Osteocyte (in vitro differentiated cells): Measurements from ENCODE around the gene APEX2. TPM values are rescaled to one million over a fixed set of nuclear protein-coding genes. Genes with fewer than 3 reads are reported as not detected.

ENCODE experiments used
- DNase-seq: peaks from one replicate; pipeline ENCODE4 v3.0.0; 2021; ENCODE audit warnings: mixed read lengths; ENCODE audit not compliant: unreplicated experiment; ENCODE audit errors: extremely low spot score
- H3K27ac Mint-ChIP-seq: one replicate; pipeline ENCODE4 v1.8.0; 2021; ENCODE audit warnings: mild to moderate bottlenecking, mixed read lengths; ENCODE audit not compliant: unreplicated experiment
- H3K27me3 Mint-ChIP-seq: one replicate; pipeline ENCODE4 v1.8.0; 2021; ENCODE audit warnings: mixed read lengths; ENCODE audit not compliant: unreplicated experiment
- H3K36me3 Mint-ChIP-seq: one replicate; pipeline ENCODE4 v1.8.0; 2021; ENCODE audit warnings: mixed read lengths; ENCODE audit not compliant: unreplicated experiment
- H3K4me1 Mint-ChIP-seq: one replicate; pipeline ENCODE4 v1.8.0; 2021; ENCODE audit warnings: mixed read lengths; ENCODE audit not compliant: unreplicated experiment
- H3K4me3 Mint-ChIP-seq: one replicate; pipeline ENCODE4 v1.8.0; 2021; ENCODE audit warnings: mild to moderate bottlenecking, moderate library complexity, mixed read lengths; ENCODE audit not compliant: unreplicated experiment
- H3K9me3 Mint-ChIP-seq: one replicate; pipeline ENCODE4 v1.8.0; 2021; ENCODE audit warnings: mixed read lengths; ENCODE audit not compliant: unreplicated experiment
- total RNA-seq: library from RNA; stranded (reverse); gene quantifications from 2 replicates; pipeline ENCODE4 v1.2.1, GENCODE V29; 2021
- TF ChIP-seq, protein P1 (sequence below): fragments of 200-600 bp; sonication (generic); IDR thresholded peaks from 2 replicates; pipeline ENCODE4 v1.5.0; 2021; ENCODE audit warnings: antibody characterized with exemption, mild to moderate bottlenecking, moderate library complexity

Gene APEX2
- total RNA-seq, 1 donor from 2014 or later: 13.6 TPM

DNA sequence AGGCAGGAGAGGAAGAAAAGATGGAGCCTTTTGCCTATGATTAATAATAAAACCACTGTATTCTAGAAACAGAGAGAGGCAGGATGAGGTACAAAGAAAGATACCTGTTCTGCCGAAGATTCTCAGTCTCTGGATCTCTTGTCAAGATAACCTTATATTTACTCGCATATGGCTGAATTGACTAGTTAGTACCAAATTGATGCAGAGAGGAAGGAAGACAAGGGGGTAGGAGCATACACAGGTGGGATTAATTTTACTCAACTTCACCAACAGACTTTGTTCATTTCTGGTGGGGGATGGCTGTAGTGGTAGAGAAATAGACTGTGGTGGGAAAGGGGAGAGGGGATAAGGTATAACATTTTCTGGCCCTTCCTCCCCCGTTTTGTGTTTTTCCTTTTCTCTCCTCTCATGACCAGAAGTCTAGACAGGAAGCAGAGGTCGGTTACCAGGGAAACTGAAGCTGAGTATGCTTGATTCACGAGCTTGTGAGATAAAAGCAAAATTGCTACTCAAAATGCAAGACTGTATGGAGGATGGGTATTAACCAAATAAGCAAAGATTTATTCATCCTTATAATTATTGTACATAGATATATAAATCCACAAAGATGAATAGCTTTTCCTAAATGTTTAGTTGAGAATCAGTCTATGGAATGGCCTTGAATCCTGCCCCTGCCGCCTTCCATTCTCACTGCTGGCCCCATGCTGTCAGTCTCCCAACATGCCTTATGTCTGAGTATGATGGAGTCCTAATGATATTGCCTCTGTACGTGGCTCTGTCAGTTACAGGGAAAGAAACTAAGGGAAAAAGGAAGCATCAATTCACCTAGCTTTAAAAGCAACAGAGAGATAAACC, 56.9 kb downstream of the APEX2 start:
- TF ChIP-seq, protein P1, sequence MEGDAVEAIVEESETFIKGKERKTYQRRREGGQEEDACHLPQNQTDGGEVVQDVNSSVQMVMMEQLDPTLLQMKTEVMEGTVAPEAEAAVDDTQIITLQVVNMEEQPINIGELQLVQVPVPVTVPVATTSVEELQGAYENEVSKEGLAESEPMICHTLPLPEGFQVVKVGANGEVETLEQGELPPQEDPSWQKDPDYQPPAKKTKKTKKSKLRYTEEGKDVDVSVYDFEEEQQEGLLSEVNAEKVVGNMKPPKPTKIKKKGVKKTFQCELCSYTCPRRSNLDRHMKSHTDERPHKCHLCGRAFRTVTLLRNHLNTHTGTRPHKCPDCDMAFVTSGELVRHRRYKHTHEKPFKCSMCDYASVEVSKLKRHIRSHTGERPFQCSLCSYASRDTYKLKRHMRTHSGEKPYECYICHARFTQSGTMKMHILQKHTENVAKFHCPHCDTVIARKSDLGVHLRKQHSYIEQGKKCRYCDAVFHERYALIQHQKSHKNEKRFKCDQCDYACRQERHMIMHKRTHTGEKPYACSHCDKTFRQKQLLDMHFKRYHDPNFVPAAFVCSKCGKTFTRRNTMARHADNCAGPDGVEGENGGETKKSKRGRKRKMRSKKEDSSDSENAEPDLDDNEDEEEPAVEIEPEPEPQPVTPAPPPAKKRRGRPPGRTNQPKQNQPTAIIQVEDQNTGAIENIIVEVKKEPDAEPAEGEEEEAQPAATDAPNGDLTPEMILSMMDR: no peak
- Mint-ChIP-seq H3K27ac (peak overlapping the region; percentile 39), H3K27me3 (peaks cover 8% of the 10 kb centered on the region), H3K4me3 (peak overlapping the region; percentile 15), H3K36me3 (no peaks in the 10 kb centered on the region), H3K4me1 (peaks cover 10% of the 10 kb centered on the region), H3K9me3 (peaks cover 9% of the 10 kb centered on the region)
- no peak for DNase-seq

DNA sequence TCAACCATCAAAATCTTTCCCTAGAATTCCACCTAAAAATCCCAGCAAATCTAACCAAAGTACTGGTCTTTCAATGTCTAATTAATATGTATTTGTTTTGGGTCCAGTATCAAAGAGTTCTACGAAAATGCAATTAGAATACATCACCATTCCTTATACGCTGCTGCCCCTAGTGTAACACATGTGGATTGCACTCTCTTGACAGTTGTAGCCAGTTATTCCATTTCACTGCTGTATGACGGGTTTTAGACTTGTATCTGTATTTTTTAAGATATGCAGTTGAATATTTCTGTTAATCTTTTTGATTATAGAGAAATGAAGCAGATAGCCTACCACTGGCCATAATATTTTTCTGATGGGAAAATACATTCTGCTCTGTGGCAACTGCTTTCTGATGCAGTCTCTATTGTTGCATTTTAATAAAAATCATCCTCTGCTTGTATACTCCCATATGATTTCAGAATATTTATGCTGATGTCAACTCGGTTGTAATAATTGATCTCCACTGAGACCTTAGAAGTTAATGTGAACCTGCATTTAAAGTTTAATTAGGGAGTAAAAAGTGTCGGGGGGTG, 57.6 kb downstream of the APEX2 start:
- no peak for DNase-seq
- H3K4me3 Mint-ChIP-seq: peak overlapping the region; percentile 15

More for the DNA sequence above, 57.6 kb downstream of the APEX2 start:
- Mint-ChIP-seq H3K36me3 (no peaks in the 10 kb centered on the region), H3K9me3 (peaks cover 9% of the 10 kb centered on the region), H3K27me3 (peaks cover 11% of the 10 kb centered on the region), H3K27ac (peak overlapping the region; percentile 39), H3K4me1 (peaks cover 10% of the 10 kb centered on the region)
- TF ChIP-seq, protein P1: peak; percentile 77

Other genes with a start within 250 kb of the APEX2 start
- gene ITIH6, start 202.1 kb upstream of the APEX2 start, total RNA-seq: not detected in 2 replicates
- 361 and 377 TPM in 2 replicates for gene MAGED2, start 192.6 kb upstream of the APEX2 start, total RNA-seq
- 70.5 and 83.2 TPM in 2 replicates for gene TRO, start 79.5 kb upstream of the APEX2 start, total RNA-seq
- gene PFKFB1, start 6.2 kb upstream of the APEX2 start, total RNA-seq: not detected in 2 replicates
- not detected in 2 replicates for gene ALAS2, start 30.6 kb downstream of the APEX2 start, total RNA-seq
- gene PAGE2B, start 74.7 kb downstream of the APEX2 start, total RNA-seq: not detected in 2 replicates
- gene PAGE2, start 88.7 kb downstream of the APEX2 start, total RNA-seq: not detected in 2 replicates
- gene PAGE5, start 220.0 kb downstream of the APEX2 start, total RNA-seq: not detected in 2 replicates